HG03159 (cell line): ENCODE results near the gene SPARC.

Experiments
- ATAC-seq: cut with Tn5 transposase; IDR thresholded peaks from one replicate; pipeline ENCODE4 v1.9.1; 2021; ENCODE audit warnings: mild to moderate bottlenecking, moderate library complexity; ENCODE audit not compliant: unreplicated experiment

The SPARC gene

GRCh38 chr5:151627650-151628049 lies 59.1 kb downstream of the SPARC start:
- no peak for ATAC-seq

GRCh38 chr5:151625285-151625684 lies 61.4 kb downstream of the SPARC start:
- ATAC-seq = no peak

GRCh38 chr5:151624476-151624875 lies 62.2 kb downstream of the SPARC start:
- no peak for ATAC-seq

GRCh38 chr5:151622367-151623088 lies 64.2 kb downstream of the SPARC start:
- no peak for ATAC-seq

GRCh38 chr5:151620461-151620840 lies 66.3 kb downstream of the SPARC start:
- ATAC-seq = no peak

DNA sequence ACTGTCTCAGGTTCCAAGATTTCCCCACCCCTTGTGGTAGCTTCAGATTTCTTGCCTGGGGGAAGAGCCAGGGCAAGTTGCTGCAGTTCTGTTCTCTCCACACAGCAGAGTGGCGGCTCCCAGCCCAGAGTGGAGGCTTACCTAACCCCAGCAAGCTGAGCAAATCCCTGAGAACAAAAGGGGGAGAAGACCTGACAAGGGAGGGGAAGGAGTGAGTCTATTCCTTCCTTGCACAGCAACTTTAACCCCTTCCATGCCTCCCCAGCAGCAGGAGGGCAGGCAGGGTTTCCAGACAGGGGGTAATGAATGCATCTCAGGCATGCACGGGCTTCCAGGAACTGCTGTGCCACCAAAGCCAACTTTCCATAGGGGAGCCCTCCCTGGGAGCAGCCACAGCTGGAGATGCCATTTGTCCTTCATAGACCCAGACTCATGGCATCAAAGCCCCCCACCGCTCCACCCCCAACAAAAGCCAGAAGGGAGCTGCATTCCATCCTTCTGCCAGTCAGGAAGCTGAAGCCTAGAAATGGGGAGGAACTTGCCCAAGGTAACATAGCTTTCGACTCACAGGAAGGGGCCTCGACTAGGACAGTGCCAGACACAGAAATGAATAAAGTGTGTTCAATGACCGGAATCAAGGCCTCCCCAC lies 66.8 kb downstream of the SPARC start:
- ATAC-seq = no peak

- ATAC-seq = no peak
Observed at GRCh38 chr5:151618907-151619306, 67.8 kb downstream of the SPARC start.

DNA sequence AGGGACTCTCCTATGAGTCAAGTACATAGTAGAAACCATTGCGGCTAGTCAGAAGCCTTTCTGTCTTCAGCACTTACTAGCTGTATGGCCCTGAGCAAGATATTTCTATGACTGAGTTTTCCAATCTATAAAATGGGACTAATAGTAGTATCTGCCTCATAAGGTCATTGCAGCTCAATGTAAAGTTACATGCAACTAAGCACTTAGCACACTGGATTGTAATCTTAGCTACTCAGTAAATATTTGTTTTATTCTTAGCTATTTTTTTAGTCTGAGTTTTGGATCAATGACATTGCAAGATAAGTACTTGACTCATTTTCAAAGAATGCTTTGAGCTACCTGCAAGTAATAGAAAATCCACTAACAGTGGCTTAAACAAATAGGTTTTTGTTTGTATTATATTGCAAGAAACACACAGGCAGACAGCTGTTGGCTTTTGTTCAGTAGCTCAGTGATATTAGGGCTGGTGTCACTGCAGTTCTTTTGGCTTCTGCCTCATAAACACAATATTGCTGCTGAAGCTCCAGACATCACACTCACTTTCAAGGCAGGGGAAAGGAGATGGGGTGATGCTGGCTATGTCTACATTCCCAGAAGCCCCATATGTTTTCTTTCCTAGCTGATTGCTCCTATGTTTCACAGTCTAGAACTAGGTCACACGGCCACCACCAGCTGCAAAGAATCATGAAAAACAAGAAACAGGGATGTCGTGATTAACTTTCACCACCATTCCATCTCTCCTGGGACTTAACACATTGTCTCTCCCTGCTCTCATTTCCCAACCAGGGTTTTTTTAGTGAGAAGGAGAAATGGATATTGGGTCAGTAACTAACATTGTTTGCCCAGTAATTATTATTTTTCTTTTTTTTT lies 68.6 kb downstream of the SPARC start:
- no peak for ATAC-seq

- no peak for ATAC-seq
Observed at GRCh38 chr5:151617383-151617840, 69.3 kb downstream of the SPARC start.

- no peak for ATAC-seq
Observed at GRCh38 chr5:151615431-151615830, 71.3 kb downstream of the SPARC start.

- ATAC-seq = no peak
Observed at GRCh38 chr5:151614565-151614964, 72.2 kb downstream of the SPARC start.

DNA sequence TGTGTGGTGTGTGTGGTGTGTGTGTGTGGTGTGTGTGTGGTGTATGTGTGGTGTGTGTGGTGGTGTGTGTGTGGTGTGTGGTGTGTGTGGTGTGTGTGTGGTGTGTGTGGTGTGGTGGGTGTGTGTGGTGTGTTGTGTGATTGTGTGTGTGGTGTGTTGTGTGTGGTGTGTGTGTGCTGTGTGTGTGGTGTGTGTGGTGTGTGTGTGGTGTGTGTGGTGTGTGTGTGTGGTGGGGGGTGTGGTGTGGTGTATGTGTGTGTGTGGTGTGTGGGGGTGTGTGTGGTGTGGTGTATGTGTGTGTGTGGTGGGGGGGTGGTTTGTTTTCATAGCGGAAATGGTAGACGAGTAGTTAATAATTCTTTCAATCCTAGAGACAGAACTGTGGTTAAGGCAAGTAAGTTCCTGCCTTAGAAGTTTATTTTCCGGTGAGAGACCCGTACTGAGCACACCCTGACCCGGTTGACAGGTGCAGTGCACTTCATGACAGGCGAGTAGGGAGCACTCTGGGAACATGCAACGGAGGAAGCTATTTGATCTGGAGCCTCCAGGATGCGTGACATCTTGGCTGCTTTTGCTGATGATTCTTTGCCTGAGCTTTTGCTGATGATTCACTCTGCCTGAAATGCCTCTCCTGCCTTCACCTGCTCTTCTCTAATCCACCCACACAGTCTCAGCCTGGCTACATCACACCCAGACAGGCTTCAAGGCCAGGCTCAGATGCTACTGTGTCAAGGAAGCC lies 73.9 kb downstream of the SPARC start:
- ATAC-seq = peak; percentile 86

GRCh38 chr5:151611127-151611775 lies 75.5 kb downstream of the SPARC start:
- no peak for ATAC-seq
